GM08714 (cell line): Measurements from ENCODE around the gene MON2.
A peak's percentile ranks its signal among the peaks of the same experiment; 100 is the strongest.

Experiments
- H3K4me3 ChIP-seq: fragments of 200-500 bp; sonication (Bioruptor generic); 2 replicates; pipeline ENCODE4 v1.5.1; 2014; ENCODE audit warnings: mild to moderate bottlenecking, low read length, inconsistent platforms
- ZNF274 ChIP-seq: IDR thresholded peaks from 2 replicates; pipeline ENCODE4 v1.6.1; 2012; ENCODE audit warnings: mild to moderate bottlenecking, low read depth, low read length

Gene MON2

DNA sequence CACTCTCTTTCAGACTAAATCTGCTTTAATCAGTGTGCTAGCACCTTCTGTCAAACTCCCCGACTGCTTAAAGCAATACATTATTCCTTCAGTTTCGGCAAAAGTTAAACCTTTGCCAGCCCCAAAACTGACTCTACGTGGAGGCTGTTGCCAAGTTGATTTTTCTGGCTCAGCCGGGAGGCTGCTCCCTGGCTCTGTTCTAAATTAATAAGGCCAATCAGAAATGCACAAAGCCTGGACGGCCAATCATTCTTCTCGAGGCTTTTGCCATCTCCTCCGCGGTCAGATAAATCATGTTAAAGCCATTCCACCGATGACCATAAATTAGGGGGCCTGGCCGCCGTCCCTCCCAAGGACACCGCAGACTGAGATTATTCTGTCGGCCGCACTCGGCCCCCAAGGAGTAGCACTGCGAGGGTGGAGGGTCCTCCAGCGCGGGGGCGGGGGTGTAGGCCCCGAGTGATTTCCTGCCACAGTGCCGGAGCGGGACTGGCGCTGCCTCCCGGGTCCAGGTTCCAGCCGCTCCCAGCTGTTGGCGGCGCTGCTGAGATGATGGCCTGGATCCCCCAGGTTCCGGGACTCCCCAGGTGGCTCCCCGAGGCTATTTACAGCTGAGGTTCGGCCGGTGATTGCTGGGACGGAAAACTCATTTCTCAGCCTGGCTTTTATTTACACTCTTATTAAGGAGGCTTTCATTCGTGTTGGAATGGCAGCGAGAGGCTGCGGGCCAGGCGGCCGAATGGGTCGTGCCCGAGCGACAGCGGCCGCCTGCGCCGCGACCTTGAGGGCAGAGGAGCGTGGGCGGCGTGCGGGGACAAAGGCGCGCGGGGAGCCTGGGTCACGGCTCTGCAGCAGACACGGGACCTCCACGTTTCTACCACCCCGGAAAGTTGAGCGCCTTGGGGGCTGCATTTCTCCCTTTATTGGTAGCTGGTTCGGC lies 165.1 kb downstream of the MON2 start:
- TF ChIP-seq ZNF274: no peak
- H3K4me3 ChIP-seq: peak overlapping the region; percentile 38; the same call in 1 of the 2 replicates

DNA sequence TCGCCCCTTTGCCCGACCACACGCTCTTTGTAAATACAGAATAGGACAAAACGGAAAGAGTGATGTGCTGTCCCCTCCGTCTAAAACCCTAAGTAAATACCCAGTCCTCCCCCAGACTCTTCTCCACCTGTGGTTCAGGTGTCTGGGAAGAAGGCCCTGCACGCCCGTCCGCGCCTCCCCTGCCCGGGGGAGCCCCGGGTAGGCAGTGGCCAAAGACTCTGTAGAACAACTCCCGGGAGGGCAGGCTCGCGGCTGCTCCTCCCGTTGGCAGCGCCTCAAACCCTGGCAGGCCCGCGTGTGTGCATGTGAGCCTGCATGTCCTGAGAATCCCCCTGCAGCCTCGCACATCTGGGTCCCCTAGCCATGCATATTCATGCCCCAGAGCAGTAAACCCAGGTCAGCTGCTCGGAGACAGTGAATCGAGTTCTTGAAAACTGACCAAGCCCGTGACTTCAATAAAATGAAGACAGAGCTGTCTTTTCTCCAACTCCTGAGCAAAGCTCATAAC lies 165.8 kb downstream of the MON2 start:
- peak overlapping the region; percentile 38; the same call in 1 of the 2 replicates for H3K4me3 ChIP-seq
- no peak for TF ChIP-seq ZNF274

DNA sequence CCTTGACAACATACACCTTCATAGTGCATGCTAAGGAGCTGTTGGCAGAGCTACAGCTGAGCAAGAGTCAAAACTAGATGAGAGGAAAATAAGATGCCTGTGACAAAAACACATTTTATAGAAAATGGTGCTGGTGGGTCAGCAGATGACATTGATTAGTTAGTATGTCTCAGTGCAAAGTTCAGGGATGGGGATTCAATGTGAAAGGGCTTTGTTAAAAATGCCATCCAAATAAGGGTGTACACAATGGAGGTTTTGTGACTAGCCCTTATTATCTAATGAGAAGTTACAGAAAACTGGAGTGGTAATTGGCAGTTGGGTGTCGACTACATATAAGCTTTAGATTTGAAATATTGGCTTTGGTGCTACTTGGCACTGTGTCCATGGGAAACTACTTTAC lies 169.0 kb downstream of the MON2 start:
- no peak overlapping the region for H3K4me3 ChIP-seq
- TF ChIP-seq ZNF274: no peak

- no peak for TF ChIP-seq ZNF274
- H3K4me3 ChIP-seq: no peak overlapping the region
These were observed 171.1 kb downstream of the MON2 start for GRCh38 chr12:62637679-62638078.

GRCh38 chr12:62640910-62641448 lies 174.4 kb downstream of the MON2 start:
- no peak for TF ChIP-seq ZNF274
- no peak overlapping the region for H3K4me3 ChIP-seq

DNA sequence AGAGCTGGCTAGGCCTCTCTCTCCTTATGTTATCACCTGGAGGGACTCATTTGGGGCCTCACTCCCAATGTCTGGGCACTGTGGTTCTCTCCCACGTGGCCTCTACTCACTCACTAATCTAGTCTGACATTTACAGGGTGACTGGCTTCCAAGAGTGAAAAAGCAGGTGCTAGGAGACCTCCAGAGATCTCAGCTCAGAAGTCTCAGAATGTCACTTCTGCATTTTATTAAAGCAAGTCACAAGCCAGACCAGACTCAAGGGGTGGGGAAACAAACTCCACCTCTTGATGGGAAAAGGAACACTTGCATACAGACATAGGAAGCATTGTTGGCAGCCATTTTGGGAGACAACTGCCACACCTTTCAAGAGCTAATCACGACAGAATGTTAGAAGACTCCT lies 175.9 kb downstream of the MON2 start:
- H3K4me3 ChIP-seq: no peak overlapping the region
- no peak for TF ChIP-seq ZNF274

- H3K4me3 ChIP-seq: no peak overlapping the region
- TF ChIP-seq ZNF274: no peak
These were observed 176.9 kb downstream of the MON2 start for GRCh38 chr12:62643486-62643885.

DNA sequence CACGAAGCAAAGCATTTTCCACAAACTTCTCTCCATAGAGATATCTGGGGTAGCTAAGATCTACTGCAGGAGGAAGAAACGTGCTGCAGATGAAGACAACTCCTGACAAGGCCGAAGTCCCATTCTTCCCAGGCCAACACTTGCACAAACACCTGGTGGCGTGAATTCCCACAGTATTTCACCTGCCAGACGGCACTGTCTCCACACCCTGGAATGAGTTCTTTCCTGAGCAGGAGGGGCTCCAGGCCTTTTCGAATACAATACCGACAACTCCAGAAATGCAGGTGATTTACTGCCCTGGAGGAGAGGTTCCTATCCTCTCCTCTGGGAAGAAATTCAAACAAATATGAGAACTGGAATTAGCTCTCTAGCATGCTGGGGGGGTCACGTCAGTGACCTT lies 179.9 kb downstream of the MON2 start:
- TF ChIP-seq ZNF274: no peak
- H3K4me3 ChIP-seq: no peak overlapping the region

- no peak overlapping the region for H3K4me3 ChIP-seq
- TF ChIP-seq ZNF274: no peak
These were observed 181.0 kb downstream of the MON2 start for GRCh38 chr12:62647586-62647985.

GRCh38 chr12:62649412-62650138 lies 182.9 kb downstream of the MON2 start:
- TF ChIP-seq ZNF274: no peak

More at GRCh38 chr12:62649412-62650138, 182.9 kb downstream of the MON2 start:
- H3K4me3 ChIP-seq: no peak overlapping the region
